Forelimb muscle (tissue), 1 donor: ENCODE data around the gene ZNF286A. TPM values are rescaled to one million over a fixed set of nuclear protein-coding genes. Genes with fewer than 3 reads are reported as not detected.

ENCODE experiments used
- polyA plus RNA-seq: library from polyadenylated mRNA; unstranded; fragments of 120-200 nt; gene quantifications from one replicate; pipeline ENCODE4 v1.2.1, GENCODE V29; 2013; ENCODE audit not compliant: insufficient read length

The ZNF286A gene
- polyA plus RNA-seq, 1 donor, result 18.9 TPM

Other genes with a start within 250 kb of the ZNF286A start
- gene CDRT4, start 232.1 kb upstream of the ZNF286A start, polyA plus RNA-seq, result 4.1 TPM
- gene TVP23C, start 136.3 kb upstream of the ZNF286A start, polyA plus RNA-seq, result 6.6 TPM
- gene FBXW10B, start 80.0 kb upstream of the ZNF286A start, polyA plus RNA-seq, result 1.7 TPM
- gene TRIM16, start 15.4 kb upstream of the ZNF286A start, polyA plus RNA-seq, result 45.8 TPM
- 0.35 TPM for gene TBC1D26, start 32.5 kb downstream of the ZNF286A start, polyA plus RNA-seq
- 3.7 TPM for gene ADORA2B, start 245.4 kb downstream of the ZNF286A start, polyA plus RNA-seq